A549 treated with AZD9567 at 1 μM for 4 hours (cell line): ENCODE results near the gene ACADL. TPM values are rescaled to one million over a fixed set of nuclear protein-coding genes. Genes with fewer than 3 reads are reported as not detected.

ENCODE experiments used
- total RNA-seq: library from RNA; stranded (reverse); fragments of 200-300 nt; extraction: Qiagen RNA extraction; gene quantifications from 5 replicates; pipeline ENCODE4 v1.2.3, GENCODE V29; 2022; ENCODE audit not compliant: insufficient read depth

ACADL gene
- total RNA-seq = 0.03 to 0.08 TPM (median 0.06 TPM) in 3 of 5 replicates, not detected in the others

GRCh38 chr2:210224941-210225672 is at the start of gene ACADL:
ACADL (minus strand) TSS chr2:210225447; CDS start chr2:210225263, 184 bp downstream.

DNA sequence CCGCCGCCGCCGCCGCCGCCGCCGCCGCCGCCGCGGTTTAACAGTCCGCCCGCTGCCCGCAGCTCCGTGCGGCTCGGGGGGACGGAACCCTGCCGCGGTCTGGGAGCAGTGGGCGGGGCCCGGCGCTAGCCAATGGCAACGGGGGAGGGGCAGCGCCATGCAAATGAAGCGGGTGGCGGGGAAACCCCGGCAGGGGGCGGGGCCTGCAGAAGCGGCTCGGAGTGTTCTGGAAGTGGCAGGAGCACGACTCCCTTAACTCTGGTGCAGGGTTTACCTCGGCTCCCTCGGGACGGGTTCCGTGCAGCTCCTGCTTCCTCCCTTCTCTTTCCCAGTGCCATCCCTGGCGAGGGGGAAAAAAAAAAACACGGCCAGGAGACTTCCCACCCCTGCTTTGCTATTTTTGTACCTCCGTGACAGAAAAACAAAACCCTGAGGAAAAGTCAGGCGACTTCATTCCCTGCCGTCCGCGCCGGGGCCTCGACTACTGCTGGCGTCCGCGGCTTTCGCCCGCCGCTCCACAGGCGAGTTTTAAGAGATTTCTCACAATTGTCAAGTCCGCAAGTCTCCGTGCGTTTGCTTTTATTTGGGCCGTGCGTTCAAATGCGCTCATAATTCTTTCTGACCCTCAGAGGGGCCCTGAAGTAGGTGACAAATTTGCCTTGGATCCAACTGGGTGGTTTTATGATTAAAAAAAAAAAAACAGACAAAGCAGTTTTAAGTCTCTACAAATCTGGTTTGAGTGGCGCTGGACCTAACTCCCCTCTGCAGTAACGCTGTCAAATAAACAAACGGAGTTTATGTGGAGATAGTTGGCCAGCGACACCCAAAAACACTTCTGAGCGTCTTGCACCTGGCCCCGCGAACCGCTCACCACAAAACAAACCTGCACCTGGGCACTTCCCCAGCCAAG is 53.7 kb downstream of the ACADL start, which contains the start of gene KANSL1L:
Gene KANSL1L, minus strand, starts transcription at position 101 of the 910 bp plus-strand sequence. CDS start 16,827 bp downstream, outside the sequence.

Other genes with a start within 250 kb of the ACADL start
- gene RPE, start 222.8 kb downstream of the ACADL start, total RNA-seq = 54.6 to 69.7 TPM (median 60.2 TPM) in 5 replicates
- gene KANSL1L, start 54.0 kb downstream of the ACADL start, total RNA-seq = 0.48 to 1.1 TPM (median 0.60 TPM) in 5 replicates
- gene MYL1, start 89.7 kb upstream of the ACADL start, total RNA-seq = not detected in 5 replicates